Stimulated activated CD8-positive, alpha-beta memory T cell treated with anti-CD3 and anti-CD28 coated beads, Interleukin-4, amount 100 ng/mL, for 24 hours (primary cell): ENCODE results near the gene KPTN.

Experiments used
- DNase-seq: peaks from one replicate; pipeline ENCODE4 v3.0.0-alpha.2; 2020; ENCODE audit warnings: low read depth

Gene KPTN

DNA sequence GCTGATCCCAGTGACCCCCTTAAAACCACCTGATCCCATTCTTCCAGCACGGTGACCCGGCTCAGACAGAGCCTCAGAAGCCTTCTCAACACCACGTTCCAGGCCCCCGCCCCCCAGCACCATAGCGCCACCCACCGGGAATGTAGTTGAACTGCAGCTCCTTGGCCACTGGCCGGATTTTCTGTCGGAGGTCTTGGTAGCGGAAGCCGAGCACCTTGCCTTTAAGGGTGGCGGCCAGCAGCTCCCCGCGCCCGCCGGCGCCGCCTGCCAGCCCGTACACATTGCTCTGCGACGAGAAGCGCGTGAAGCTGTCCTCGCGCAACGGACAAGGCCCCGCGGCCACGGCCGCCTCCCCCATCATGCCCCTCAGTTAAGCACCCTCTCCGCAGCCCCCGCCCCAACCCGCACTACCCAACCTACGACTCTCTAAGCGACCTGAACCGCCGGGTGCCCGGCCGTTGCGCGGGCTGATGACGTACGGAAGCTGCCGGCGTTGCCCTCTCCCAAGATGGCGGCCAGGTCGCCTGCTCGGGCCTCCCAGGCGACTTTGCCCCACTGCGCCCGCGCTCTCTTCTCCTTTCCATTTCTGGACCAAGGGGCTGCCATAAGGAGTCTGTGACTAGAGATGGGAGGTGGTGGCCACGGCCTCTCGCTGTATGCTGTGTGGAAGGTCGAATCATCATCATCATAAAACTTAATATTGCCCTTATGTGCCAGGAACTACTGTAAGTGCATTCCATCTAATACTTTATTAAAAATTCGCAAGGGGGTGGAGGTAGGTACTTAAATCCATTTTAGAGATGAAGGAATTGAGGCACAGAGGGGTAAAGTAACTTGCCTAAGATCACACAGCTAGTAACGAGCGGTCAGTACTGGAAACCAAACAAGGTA, at the start of gene KPTN:
KPTN (minus strand) TSS at position 420 of the 891 bp plus-strand sequence; CDS start at position 361, 59 bp downstream.
- peak; percentile 81 for DNase-seq

DNA sequence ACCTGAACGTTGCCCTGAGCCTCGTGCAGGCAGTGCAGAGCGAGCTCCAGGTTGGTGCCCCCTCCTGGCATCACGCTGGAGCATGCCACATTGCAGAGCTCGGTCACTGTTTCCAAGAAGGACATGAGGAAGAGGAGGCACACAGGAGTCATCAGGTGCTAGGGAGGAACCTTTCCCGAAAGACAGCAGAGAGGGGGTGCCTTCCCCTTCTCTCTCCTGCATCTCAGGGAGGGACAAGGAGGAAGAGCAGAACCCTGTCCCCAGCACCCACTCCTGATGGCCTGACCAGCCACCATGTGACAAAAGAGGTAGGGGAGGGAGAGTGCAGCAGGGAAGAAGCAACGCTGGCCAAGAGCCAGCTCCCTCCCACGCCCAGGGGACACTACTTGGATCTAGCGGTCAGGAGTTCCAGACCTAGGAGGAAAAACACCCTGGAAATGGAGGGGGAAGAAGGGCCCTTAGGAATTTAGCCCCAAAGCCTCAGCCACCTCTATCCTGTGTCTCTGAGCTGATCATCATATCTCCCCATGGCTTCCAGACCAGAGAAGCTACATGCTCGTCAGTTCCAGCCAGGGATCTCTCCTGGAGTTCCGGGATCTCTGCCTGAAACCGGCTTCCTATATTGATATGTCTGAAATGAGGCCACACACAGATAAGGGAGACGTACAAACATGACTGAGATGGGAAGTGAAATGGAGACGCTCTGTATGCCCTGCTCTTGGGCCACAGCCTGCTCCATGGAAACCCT, 47.8 kb upstream of the KPTN start:
- DNase-seq: no peak

DNA sequence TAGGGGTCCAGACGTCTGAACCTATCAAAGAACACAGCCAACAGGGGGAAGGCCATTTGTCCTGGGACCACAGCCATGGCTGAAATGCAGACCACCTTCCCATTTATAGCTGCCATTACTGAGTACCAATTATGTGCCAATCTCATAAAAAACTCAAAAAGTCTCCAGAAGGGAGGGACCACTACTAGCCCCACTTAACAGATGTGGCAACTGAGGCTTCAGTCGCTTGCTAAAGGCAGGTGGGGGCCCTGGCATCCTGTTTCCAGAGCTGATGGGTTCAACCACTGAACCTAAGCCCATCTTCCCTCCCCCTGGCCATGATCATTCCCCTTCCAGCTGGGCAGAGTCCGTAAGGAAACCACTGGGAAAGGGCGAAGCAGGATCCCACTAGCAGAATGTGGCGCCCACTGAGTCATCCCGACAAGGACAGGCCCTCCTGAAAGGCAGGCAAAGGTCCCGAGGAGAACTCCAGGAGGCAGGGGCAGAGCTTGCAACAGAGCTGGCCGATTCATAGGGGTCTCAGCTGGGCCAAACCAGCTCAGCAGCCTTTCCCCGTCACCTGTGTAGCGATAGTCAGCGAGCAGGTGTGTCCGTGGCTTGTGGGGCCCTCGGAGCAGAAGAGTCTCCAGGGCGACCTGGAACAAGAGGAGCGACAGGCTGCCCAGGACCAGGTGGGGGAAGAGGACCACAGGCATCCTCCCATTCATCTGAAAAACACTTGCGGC, 45.2 kb upstream of the KPTN start:
- no peak for DNase-seq

DNA sequence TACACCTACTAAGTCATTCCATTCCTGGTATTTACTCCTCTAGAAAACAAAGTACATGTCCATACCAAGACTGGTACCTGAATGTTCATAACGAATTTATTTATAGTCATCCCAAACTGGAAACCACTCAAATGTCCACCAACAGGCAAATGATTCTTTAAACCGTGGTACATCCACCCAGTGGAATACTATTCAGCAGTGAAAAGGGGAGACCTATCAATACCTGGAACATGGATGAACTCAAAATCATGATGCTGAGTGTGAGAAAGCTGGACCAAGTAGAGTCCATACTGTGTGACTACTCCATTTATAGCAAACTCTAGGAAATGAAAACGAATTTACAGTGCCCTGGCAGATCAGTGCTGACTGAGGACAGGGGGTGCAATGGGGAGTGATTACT, 42.8 kb upstream of the KPTN start:
- DNase-seq: no peak

DNA sequence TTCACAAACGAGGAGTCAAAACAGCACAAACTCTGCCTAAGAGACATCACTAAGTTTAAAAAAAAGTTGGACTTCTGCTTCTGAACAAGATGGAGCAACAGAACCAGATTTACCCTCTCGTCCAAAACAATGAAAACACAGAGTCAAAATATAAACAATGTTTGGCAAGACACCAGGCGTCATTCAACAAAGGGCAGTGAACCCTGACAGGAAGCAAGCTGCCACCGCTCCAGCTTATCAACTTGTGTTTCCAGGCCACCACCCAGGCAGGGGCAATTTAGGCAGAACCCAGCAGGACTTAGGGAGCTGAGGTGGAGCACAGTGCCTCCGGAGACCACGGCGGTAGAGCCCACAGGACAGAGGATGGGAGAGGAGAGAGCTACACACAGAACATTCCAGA, 39.5 kb upstream of the KPTN start:
- DNase-seq: no peak

DNA sequence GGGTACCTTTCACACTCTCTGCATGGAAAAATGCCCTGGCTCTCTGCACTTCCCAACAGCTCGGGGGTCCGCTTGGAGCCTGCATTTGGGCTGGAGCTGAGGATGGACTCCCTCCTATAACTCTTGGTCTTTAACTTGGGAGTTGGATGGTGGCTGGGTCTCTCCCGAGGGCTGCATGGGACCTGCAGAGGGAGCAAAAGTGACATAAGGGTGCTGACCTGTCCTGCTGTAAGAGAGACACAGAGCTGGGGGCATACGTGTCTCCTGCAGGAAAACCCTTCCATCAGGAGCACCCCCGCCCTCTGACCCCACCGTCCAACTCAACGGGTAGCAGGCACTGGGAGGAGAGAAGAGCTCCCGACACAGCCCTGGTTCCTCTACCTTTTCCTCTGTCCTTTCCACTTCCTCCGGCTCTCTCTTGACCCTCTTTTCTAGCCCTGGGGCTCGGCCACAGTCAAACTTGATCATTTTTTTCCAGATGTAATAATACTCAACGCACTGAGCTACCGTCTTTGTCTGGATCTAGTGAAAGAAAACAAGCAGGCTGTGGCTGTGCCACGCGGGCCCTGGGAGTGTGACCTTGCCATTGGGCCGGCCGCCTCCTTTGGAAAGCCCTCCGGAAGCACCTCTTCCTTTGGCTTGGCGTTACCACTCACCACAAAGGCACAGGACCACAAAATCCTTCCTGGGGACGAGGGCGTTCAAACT, 37.6 kb upstream of the KPTN start:
- DNase-seq: no peak

DNA sequence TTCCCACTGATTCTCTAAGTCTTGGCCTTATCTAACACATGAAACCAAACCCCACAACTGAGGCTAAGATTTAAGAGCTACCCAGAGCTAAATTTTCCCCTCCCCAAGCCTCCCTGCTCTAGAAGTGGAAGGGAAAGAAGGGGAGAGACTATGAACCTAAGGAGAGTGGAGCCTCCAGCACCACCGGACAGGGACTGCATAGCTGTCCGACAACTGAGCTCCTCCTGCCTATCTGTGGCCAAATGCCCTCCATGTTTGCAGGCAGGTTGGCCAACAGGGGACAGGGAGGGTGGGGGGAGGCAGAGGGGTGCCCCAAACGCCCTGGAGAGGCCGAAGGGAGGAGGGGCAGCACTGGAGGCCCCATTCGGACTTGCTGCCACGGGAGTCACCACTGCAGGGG, 36.8 kb upstream of the KPTN start:
- no peak for DNase-seq

DNA sequence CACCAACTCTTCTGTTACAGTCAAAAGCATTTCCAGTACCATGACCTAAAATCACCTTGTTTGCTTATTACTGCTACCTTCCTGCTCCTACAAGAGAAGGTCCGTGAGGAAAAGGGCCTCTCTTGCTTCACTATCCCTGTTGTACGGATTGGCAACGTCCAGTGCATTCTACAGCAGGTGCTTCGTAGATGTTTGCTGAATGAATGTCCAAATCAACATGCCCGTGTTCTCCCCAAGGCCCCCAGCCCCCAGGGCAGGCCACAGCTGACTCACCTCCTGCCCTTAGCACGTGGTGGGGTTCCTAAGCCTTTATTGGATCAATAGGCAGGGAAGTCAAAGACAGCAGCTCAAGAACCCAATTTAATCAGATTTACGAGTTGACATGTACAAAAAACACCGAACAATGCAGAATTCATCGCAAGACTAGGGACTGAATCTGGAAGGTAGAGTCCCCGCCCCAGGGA, 36.4 kb upstream of the KPTN start:
- DNase-seq: no peak

DNA sequence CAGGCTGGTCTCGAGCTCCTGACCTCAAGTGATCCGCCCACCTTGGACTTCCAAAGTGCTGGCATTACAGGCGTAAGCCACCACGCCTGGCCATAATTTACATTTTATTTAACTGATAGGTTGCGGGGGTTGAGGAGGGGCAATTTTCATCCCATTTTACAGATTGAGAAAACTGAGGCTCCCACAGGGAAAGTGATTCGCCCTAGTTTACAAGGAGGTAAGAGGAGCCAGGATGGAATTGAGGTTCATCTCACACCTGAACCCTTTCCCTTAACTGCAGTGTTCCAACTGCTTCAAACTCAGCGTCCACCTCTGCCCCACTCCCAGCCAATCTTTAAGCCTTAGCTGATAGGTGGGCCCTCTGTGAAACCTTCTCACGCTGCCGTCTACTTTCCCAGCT, 34.8 kb upstream of the KPTN start:
- no peak for DNase-seq

DNA sequence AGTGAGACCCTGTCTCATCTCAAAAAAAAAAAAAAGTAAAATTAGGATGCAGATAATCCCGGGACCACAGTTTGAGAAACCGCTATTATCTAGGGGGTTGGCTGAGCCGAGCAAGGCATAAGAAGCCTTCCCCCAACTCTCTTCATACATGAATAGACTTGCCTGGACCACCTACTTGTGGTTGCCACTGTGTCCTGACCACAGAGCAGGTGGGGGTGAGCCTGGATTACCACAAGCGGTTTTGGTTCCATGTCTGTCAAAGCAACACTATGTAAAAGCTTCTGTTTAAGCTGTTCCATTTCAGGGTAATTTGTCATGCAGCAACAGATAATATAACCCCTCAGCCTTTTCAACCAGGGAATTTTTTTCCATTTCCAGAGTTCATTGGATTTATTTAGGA, 34.1 kb upstream of the KPTN start:
- DNase-seq: peak; percentile 59

DNA sequence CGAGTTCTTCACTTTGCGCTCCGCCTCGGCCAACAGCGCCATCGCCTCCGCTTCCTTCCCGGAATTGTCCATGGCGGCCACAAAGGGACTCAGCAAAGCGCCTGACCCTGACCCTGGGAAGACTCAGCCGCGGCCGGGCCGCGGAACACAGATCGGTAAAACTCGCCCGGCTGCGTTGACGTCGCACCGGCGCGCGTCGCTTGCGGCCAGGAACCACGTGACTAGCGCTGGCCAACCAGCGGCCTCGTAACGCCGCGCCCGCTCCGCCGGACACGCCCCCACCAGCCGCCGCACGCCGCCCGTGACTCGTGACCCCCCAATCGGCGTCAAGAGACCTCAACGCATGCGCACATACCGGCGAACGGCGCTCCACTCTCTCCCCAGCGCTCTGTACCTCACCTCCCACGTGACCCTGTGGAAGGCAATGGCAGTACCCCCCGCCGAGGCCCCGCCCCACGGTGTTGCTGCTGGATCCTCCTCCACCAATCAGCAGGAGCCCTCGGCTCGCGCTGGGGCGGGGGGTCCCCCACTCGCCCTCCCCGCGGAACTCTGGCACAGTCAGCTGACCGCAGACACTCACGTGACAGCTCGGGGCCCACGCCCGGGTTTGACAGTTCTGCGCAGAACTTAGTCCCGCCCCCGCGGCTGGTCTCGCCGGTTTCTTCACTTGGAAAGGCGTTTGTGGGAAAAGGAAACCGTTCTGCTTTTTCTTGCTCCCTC, 31.0 kb upstream of the KPTN start, which contains the start of gene NAPA:
NAPA (minus strand) TSS at position 195 of the 720 bp plus-strand sequence; CDS start at position 72, 123 bp downstream.
- peak; percentile 100 for DNase-seq

DNA sequence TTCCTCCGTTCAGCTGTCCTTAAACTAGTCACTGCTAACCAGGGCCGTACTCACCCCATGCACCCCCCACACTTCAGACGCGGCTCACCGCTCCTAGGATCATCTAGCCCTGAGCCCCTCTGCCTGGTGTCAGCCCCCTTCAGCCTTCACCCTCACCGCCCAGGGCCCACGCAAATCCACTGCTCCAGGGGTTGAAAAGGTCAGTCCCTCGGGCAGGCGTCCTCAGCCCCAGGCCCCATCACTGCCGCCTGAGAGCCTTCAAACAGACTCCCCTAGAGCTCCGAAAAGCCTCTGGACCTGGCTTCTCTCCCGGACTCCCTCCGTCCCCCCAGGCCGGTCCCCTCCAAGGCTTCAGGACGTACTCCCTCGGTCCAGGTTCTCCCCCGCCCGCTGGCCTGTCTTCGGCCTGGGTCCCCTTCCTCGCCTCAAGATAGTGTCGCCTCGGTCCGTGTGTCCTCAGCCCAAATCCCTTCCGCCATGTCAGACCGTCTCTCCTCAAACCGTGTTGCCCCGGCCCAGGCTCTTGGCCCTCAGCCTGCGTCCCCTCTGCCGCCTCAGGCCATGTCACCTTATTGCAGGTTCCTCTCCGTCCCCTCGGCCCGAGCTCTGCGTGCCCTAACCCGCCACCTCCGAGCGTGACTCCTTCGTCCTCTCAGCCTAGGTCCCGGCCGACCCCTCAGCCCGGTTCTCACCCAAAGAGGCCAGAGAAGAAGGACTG, 30.3 kb upstream of the KPTN start:
- no peak for DNase-seq

DNA sequence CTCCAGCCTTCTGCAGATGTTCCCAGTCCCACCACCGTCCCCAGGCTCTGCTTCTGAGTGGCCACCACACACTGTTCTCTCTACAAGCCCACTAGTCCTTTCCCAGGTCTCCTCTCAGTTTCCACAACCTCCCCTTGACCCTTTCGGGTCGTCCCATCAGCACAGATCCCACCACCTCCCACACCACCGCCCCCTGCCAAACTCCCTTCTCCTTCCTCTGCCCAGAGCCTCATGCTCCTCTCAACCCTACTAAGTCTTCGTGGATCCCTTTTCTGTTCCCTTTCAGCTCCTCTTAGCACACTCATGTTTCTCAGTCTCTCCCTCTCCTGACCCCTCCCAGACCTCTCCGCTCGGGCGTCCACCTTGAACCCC, 28.9 kb upstream of the KPTN start:
- DNase-seq: no peak

DNA sequence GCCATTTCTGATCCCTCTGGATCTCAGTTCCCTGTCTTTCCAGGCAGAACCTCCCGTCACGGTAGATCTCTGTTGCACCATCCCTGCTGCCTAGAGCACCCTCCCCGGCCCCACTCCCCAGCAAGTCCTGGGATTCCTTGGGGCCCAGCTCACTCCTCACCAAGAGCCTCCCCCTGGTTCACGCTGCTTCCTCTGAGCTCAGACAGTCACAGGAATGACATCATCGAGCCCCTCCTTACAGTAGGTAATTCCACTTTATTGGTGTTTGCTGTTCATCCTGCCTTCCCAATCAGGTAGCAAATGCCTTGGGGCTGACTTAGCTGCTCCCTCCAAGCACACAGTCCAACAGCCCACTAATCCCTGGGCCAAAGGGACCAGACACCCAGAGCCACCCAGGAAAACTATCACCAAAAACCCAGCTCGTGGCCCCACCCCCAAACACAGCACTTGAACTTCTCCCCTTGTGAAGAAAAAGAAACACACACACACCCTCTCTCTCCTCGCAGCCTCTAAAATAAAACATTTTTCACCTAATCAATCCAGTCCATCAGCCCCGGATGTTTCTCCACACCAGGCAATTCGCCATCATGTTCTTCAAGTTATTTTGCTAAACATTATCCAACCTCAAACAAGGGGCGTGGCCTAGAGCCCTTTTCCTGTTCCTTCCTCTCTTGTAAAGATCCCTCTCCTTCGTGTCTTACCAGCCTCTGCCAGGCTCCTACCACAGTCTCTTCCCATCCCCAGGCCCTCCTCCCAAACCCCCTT, 28.3 kb upstream of the KPTN start:
- DNase-seq: no peak

DNA sequence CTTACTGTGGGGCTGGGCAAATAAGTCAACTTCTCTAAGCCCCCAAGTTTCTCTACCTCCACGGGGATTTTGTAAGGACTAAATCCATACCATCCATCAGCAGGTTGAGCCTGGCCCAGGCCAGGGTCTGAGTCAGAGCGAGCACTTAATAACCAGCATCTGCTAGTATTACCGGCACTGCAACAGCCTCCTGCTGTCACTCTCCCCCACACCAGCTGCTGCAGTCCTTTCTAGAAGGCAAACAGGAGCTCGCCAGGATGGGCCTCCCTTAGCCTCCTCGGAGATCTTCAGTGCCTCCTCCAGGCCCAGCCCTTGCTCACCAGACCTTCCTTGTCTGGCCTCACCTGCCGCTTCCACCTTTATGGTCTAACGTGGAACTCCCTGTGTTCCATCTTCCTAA, 27.7 kb upstream of the KPTN start:
- DNase-seq: no peak

DNA sequence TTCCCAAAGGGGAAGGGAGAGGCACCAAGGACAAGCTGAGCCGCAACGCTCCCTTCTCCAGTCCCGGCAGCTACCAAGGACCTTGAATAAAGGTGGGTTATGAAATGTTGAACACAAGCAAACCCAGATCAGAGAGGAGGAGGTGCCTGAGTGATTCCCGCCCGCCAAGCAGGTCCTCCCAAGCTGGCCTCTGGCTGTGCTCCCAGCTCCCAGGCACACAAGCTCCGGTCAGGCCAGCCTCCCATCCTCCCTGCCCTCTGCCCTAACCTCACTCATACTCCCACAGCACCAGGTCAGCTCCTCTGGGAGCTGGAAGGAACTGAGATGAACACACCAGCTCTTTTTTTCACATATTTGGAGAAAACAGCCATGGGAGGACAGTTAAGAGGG, 27.1 kb upstream of the KPTN start:
- DNase-seq: no peak

DNA sequence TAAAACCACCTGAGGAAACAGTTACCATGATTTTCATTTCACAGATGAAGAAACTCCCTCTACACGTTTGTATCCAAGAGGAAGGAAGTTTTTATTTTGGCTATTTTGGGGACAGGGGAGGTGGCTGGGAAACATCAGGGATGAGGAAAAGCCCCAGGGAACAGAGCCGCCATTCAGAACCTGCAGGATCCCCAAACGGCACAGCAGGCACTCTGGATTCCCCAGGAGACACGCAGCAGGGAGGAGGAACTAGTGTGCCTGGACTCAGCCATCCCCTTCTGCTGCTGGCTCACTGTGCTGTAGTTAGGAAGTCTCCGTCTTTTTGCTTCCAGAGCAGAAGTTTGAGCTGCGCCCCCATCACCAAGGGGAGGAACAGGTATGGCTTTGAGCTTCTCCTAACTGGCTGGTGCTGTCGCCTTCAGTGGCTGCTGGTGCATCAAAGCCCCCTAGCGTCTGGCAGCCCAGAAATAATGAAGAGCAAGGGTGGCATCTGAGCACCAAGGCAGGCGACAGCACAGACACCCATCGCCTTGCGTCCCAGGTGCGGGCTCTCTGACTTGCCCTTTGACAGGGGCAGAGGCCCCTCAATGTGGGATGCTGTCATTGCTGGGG, 26.6 kb upstream of the KPTN start:
- no peak for DNase-seq

DNA sequence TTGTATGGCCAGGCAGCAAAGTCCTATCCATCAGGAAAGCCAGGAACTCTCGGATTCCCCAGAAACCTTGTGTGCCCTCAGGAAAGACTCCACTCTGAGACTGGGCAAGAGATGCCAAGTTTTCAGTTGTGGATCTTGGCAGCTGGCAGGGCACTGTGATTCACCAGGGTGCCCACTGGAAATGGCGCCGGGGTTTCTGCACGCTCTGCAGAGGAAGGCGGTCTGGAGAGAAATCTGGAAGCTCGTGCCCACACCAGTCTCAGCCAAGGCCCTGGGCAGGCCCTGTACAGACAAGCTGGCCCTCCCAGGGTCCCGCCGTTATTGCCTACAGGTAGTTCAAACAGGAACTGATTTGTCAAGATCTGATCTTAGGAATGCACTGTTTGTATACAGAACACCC, 26.0 kb upstream of the KPTN start:
- DNase-seq: no peak

DNA sequence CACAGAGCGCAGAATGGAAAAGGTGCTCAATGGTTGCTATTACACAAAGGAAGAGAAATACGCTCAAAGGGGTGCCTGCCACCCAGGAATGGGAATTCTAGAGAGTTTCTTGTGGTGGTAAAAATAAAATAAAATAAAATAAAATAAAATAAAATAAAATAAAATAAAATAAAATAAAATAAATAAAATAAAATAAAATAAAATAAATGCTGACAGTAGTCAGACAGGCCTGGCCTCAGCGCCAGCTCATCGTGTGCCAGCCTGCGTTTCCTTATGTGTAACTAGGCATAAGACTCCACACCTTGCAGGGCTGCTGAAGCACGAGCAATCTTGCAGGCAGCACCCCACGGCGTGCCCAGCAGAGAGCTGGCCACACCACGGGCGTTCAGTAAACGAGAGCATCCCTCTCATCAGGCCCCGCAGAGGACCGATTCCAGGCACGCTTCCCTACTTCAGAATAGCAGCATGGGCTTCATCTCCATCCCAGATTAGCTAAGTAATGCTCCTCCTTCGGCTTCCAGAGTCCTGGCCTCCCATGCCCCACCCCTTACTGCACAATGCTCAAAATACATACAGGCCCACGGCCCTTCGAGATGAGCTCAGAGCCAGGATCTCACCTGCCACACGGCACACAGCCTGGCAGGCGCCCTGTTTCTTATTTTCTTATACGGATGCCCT, 25.3 kb upstream of the KPTN start:
- no peak for DNase-seq
